Thyroid gland (tissue), 4 donors: ENCODE data around the gene DRC1.
"Not testable (repeated sequence)": the region's sequence is repeated elsewhere in the genome, so short reads cannot be mapped to it uniquely, and the experiment has no call there.

ENCODE experiments used
- CTCF ChIP-seq, 6 experiments: fragments of 200-600 bp in 3 of 6; fragments of 450-650 bp in 3 of 6; sonication (generic) in 3 of 6; IDR thresholded peaks; one replicate each; pipeline ENCODE4 v1.5.1; 2016 to 2019; ENCODE audit warnings: antibody characterized with exemption in 6 of 6, mild to moderate bottlenecking in 2 of 6, inconsistent platforms in 1 of 6, moderate library complexity in 1 of 6
- POLR2A ChIP-seq, 2 donors: fragments of 450-650 bp; IDR thresholded peaks; one replicate each; pipeline ENCODE4 v1.6.1; 2017; ENCODE audit warnings: antibody characterized with exemption in 2 of 2, mild to moderate bottlenecking in 2 of 2, moderate library complexity in 1 of 2

- TF ChIP-seq POLR2A, CTCF (IDR thresholded peaks at IDR 0.05): not testable (repeated sequence)
These were observed 47.3 kb upstream of the DRC1 start for GRCh38 chr2:26354469-26354868.
